AG04450 (cell line): ENCODE measurements around the gene WWOX. TPM values are rescaled to one million over a fixed set of nuclear protein-coding genes. Genes with fewer than 3 reads are reported as not detected.

ENCODE experiments used
- CTCF ChIA-PET: fragments of 300-600, 350-600 bp; formaldehyde crosslinking; extraction: SDS; loops from one replicate; lab custom pipeline; 2022; ENCODE audit warnings: antibody characterized with exemption, inconsistent platforms; lab: Charles Lee
- POLR2A ChIA-PET: fragments of 350-600 bp; formaldehyde crosslinking; extraction: SDS; loops from one replicate; lab custom pipeline; 2021; ENCODE audit warnings: antibody characterized with exemption, inconsistent platforms; lab: Yijun Ruan, JAX
- DNase-seq: peaks from one replicate; pipeline ENCODE4 v3.0.0-alpha.2; 2011; ENCODE audit warnings: low read depth, low spot score
- H3K27ac ChIP-seq: one replicate; pipeline ENCODE4 v1.5.1; 2012; ENCODE audit warnings: low read depth, low read length, control low read depth
- H3K27me3 ChIP-seq: one replicate; pipeline ENCODE4 v1.6.0; 2012; ENCODE audit warnings: low read length; ENCODE audit not compliant: control insufficient read depth, insufficient read depth
- H3K4me3 ChIP-seq: 2 replicates; pipeline ENCODE4 v1.5.1; 2011; ENCODE audit warnings: mild to moderate bottlenecking, low read depth, low read length, control low read depth
- H3K9me3 ChIP-seq: 2 replicates; pipeline ENCODE4 v1.5.1; 2012; ENCODE audit warnings: low read length; ENCODE audit not compliant: control insufficient read depth, insufficient read depth
- polyA plus RNA-seq: library from polyadenylated mRNA; depleted of rRNA; stranded (reverse); fragments of >200 nt; gene quantifications from 2 replicates; pipeline ENCODE4 v1.2.3, GENCODE V29; 2011
- TF ChIP-seq, protein P1 (sequence below): IDR thresholded peaks from 2 replicates; pipeline ENCODE4 v1.5.1; 2011; ENCODE audit warnings: low read depth, low read length, control low read depth, inconsistent platforms

Gene WWOX
- polyA plus RNA-seq, 1 experiment = 2.1 TPM

DNA sequence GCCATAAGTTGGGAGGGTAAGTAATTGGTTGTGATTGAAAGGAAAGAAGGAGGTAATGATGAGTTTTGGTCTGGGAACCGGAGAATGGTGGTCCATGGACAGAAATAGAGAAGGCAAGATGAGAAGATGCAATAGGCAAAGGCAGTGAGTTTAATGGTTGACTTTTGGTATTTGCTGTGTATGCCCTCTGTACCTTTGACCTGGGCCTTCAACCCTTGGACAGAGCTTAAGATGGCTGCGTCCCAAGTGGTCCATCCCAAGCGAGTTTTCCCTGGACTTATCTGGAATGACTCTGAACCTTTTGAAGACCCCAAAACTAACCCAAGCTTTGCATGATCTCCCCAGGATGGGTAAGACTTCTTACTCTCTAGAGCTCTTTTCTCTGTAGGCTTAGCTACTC, 836.6 kb downstream of the WWOX start:
- TF ChIP-seq, protein P1, sequence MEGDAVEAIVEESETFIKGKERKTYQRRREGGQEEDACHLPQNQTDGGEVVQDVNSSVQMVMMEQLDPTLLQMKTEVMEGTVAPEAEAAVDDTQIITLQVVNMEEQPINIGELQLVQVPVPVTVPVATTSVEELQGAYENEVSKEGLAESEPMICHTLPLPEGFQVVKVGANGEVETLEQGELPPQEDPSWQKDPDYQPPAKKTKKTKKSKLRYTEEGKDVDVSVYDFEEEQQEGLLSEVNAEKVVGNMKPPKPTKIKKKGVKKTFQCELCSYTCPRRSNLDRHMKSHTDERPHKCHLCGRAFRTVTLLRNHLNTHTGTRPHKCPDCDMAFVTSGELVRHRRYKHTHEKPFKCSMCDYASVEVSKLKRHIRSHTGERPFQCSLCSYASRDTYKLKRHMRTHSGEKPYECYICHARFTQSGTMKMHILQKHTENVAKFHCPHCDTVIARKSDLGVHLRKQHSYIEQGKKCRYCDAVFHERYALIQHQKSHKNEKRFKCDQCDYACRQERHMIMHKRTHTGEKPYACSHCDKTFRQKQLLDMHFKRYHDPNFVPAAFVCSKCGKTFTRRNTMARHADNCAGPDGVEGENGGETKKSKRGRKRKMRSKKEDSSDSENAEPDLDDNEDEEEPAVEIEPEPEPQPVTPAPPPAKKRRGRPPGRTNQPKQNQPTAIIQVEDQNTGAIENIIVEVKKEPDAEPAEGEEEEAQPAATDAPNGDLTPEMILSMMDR = no peak
- Histone ChIP-seq H3K27ac (no peak overlapping the region), H3K4me3 (no peak overlapping the region), H3K9me3 (peaks cover 39% of the 10 kb centered on the region), H3K27me3 (no peaks in the 10 kb centered on the region)
- no peak for DNase-seq
- ChIA-PET POLR2A (no interaction called here), CTCF (no interaction called here)

- Histone ChIP-seq H3K9me3 (peaks cover 24% of the 10 kb centered on the region; the same call in 1 of the 2 replicates), H3K4me3 (no peak overlapping the region), H3K27ac (no peak overlapping the region), H3K27me3 (no peaks in the 10 kb centered on the region)
- ChIA-PET POLR2A (no interaction called here), CTCF (no interaction called here)
- no peak for DNase-seq
- TF ChIP-seq, protein P1 = no peak
Measured at GRCh38 chr16:78939597-78939996, 840.1 kb downstream of the WWOX start.

GRCh38 chr16:78942625-78943245, 843.3 kb downstream of the WWOX start:
- no peak overlapping the region for H3K4me3 ChIP-seq
- peaks cover 40% of the 10 kb centered on the region; the same call in 1 of the 2 replicates for H3K9me3 ChIP-seq
- no peaks in the 10 kb centered on the region for H3K27me3 ChIP-seq
- no peak overlapping the region for H3K27ac ChIP-seq
- DNase-seq = no peak
- TF ChIP-seq, protein P1 = no peak
- POLR2A ChIA-PET = no interaction called here
- CTCF ChIA-PET = no interaction called here

DNA sequence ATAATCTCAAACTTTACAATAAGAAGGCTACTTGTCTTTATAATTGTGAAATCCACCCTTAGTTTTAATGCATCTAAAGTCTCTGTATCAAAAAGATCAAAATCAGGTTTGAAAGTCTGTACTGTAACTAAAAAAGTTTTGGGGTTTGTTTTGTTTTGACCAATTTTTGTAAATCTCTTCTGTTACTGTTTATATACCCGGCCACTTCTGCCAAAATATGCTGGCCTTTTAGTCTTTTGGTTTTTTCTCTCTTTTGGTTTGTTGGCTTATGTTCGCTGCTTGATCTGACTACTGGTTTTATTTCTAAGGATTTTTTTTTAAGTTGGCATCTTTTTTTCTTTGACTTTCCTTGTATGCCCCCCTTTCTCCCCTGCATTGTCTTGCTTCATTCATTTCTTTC, 845.9 kb downstream of the WWOX start:
- POLR2A ChIA-PET = no interaction called here
- CTCF ChIA-PET = no interaction called here
- TF ChIP-seq, protein P1 = no peak
- no peak for DNase-seq
- H3K9me3 ChIP-seq = peaks cover 43% of the 10 kb centered on the region
- no peaks in the 10 kb centered on the region for H3K27me3 ChIP-seq
- H3K4me3 ChIP-seq = no peak overlapping the region
- no peak overlapping the region for H3K27ac ChIP-seq

DNA sequence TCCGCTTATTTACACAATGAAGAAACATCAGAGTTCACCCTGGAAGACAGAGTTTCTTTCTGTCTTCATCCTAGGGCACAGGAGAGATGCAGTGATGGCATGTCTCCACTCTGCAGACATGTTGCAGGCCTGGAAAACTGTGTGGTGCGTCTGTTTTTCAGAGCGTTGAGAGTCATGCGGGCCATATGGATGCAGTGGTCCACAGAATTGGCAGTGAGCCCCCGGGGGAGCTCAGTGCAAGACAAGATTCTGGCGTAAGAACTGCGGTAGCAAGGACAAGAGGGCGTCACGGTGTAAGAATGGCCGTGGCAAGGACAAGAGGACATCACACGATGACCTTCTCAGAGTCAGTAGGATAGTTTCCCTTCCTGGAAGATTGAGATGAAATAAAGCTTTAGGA, 847.1 kb downstream of the WWOX start:
- ChIA-PET POLR2A (no interaction called here), CTCF (no interaction called here)
- TF ChIP-seq, protein P1 = no peak
- H3K9me3 ChIP-seq = peaks cover 47% of the 10 kb centered on the region
- H3K4me3 ChIP-seq = no peak overlapping the region
- no peak for DNase-seq
- no peak overlapping the region for H3K27ac ChIP-seq
- no peaks in the 10 kb centered on the region for H3K27me3 ChIP-seq
